ENCODE data around the gene GPR162. TPM values are rescaled to one million over a fixed set of nuclear protein-coding genes. Genes with fewer than 3 reads are reported as not detected.

The GPR162 gene
- total RNA-seq, 1 experiment from 2014 or later = 3.5 TPM

DNA sequence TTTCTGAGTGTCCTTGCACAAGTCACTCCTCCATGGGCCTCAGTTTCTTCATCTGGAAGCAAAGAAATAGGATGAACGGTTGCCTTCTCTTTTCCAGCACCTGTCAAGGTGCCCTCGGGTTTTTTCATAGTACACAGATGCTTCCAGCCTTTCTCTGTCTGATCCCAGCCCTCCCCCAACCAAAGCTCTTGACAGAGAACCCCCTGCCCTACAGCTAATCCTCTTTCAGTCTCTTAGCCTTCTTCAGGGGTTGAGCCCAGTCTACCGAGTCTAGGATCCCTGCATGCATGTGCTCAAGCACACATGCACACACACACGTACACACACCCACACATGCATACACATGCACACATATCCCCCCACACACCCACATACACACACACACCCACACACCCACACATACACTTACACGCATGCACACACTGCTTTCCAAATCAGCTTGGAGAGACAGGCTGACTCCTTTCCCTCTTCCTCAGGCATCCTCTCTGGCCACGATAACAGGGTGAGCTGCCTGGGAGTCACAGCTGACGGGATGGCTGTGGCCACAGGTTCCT is 24.8 kb downstream of the GPR162 start:
- no peak overlapping the region for H3K27ac ChIP-seq
- no peak overlapping the region for H3K4me3 ChIP-seq
- H3K27me3 ChIP-seq = no peaks in the 10 kb centered on the region
- H3K9me3 ChIP-seq (replicated peaks) = no peaks in the 10 kb centered on the region
- DNase-seq = no peak
- peaks cover 41% of the 10 kb centered on the region for H3K36me3 ChIP-seq
- H3K4me1 ChIP-seq = peaks cover 2% of the 10 kb centered on the region

DNA sequence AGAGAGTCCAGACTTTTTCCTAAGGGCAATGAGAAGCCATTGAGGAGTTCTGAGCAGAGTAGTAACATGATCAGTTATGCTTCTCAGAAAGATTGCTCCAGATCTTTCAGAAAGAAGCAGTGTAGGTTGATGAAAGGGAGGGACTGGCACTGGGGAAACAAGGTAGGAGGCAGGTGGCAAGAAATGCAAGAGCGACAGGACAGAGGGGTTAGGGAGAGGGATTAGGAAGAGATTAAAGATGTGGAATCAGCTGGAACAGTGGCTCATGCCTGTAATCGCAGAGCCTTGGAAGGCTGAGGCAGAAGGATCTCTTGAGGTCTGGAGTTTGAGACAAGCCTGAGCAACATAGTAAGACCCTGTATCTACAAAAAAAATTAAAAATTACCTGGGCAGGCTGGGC is 26.1 kb downstream of the GPR162 start:
- Histone ChIP-seq H3K4me3 (no peak overlapping the region), H3K9me3 (replicated peaks) (no peaks in the 10 kb centered on the region), H3K4me1 (no peaks in the 10 kb centered on the region), H3K27me3 (no peaks in the 10 kb centered on the region), H3K36me3 (peaks cover 41% of the 10 kb centered on the region), H3K27ac (no peak overlapping the region)
- DNase-seq = no peak

DNA sequence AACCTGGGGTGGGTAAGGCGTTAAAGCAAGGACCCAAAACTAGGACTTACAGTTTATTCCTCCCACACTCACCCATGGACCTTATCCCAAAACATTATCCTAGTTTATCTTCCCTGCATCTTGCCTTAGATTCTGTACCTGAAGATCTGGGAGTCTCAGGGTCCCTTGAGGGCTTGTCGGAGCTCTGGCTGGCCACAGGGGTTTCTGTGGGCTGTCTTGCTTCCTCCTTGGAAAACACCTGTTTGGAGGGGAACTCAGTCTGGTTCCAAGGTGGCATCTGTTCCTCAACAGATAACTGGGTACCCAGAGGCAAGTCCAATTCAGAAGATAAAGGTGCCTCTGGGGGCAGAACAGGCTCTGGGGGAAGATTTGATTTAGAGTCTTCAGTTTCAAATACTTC is 27.8 kb downstream of the GPR162 start:
- Histone ChIP-seq H3K27me3 (no peaks in the 10 kb centered on the region), H3K9me3 (replicated peaks) (no peaks in the 10 kb centered on the region), H3K36me3 (peaks cover 37% of the 10 kb centered on the region), H3K4me1 (peaks cover 8% of the 10 kb centered on the region), H3K27ac (no peak overlapping the region), H3K4me3 (no peak overlapping the region)
- DNase-seq = no peak

DNA sequence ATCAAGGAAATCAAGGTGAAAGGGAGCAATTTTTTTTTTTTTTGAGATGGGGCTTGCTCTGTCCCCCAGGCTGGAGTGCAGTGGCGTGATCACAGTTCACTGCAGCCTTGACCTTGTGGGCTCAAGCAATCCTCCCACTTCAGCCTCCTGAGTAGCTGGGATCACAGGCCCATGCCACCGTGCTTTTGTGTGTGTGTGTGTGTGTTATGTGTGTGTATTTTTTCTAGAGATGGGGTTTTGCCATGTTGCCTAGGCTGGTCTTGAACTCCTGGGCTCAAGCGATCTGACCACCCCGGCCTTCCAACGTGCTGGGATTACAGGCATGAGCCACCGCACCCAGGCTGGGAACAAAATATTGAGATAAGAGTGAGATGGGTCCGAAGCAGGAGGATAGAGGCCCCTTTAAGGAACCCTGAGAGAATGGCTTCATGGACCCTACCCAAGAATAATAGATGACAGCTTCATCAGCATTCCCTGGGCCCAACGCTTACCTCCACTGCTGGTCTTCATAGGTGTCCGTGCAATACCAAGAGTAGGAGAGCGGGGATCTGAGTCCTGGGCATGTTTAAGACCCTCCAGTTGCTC is 28.4 kb downstream of the GPR162 start:
- Histone ChIP-seq H3K4me3 (peak overlapping the region; percentile 81), H3K36me3 (peaks cover 31% of the 10 kb centered on the region), H3K4me1 (peaks cover 8% of the 10 kb centered on the region), H3K27ac (no peak overlapping the region), H3K27me3 (no peaks in the 10 kb centered on the region), H3K9me3 (replicated peaks) (no peaks in the 10 kb centered on the region)
- no peak for DNase-seq

DNA sequence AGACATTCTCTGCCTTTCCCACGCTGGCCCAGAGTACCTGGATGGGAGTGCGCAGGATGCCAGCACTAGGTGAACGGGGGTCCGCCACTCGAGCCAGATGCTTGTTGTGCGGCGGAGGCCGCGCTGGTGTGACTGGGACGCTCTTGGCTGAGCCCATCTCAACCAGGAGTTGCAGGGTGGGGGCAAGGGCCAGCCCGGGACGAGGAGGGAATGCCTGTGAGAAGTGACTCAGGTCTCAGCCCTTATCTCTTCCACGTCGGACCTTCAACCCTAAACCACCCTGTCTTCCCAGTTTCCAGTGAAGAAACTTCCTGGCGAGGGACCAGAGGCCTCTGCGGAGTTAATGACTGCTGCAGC is 29.2 kb downstream of the GPR162 start:
- Histone ChIP-seq H3K4me3 (peak overlapping the region; percentile 81), H3K36me3 (peaks cover 31% of the 10 kb centered on the region), H3K4me1 (peaks cover 8% of the 10 kb centered on the region), H3K9me3 (replicated peaks) (no peaks in the 10 kb centered on the region), H3K27ac (peak overlapping the region; percentile 97), H3K27me3 (no peaks in the 10 kb centered on the region)
- no peak for DNase-seq

DNA sequence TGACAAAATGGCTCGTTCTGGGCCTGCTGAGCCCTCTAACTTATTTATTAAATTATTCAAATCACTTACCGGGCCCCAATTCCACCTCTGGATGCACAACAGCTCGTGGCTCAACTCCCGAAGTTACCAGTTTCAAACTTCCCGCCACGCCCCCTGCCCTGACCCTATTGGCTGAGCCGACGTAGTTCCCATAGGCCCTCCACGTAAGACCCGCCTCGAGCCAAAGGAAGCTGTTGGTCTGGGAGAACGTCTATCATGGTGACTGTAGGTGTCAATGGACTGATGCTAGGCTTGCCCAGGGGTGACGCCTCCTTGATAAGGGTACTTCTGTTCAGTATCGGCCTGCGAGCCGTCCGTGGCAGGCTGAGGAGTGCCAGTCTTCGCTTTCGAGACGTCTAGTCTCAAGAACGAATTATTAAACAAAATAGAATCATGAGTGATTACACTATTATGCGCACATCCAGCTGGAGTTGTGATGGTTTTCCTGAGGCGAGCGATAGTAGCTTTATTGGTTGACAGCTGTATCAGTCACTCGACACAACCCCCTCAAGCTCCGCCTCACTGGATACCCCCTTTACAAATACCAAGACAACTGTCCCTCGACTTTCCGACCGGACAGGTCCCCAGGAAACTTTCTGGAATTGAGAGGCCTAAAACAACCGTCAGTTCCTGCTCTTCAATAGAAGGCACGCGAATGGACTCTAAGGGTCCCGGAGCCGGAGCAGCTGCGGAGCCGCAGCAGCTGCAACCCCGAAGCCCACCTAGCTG is 29.7 kb downstream of the GPR162 start, which contains the start of gene CDCA3:
Gene CDCA3, minus strand, starts transcription at position 134 of the 768 bp plus-strand sequence. CDS start 334 bp downstream, outside the sequence.
- Histone ChIP-seq H3K4me3 (peak within 1 kb of the TSS; percentile 81), H3K36me3 (peaks cover 25% of the 10 kb centered on the region), H3K27ac (peak within 1 kb of the TSS; percentile 97), H3K9me3 (replicated peaks) (no peaks in the 10 kb centered on the region), H3K27me3 (no peaks in the 10 kb centered on the region), H3K4me1 (peaks cover 8% of the 10 kb centered on the region)
- peak; percentile 98 to 99 for DNase-seq

DNA sequence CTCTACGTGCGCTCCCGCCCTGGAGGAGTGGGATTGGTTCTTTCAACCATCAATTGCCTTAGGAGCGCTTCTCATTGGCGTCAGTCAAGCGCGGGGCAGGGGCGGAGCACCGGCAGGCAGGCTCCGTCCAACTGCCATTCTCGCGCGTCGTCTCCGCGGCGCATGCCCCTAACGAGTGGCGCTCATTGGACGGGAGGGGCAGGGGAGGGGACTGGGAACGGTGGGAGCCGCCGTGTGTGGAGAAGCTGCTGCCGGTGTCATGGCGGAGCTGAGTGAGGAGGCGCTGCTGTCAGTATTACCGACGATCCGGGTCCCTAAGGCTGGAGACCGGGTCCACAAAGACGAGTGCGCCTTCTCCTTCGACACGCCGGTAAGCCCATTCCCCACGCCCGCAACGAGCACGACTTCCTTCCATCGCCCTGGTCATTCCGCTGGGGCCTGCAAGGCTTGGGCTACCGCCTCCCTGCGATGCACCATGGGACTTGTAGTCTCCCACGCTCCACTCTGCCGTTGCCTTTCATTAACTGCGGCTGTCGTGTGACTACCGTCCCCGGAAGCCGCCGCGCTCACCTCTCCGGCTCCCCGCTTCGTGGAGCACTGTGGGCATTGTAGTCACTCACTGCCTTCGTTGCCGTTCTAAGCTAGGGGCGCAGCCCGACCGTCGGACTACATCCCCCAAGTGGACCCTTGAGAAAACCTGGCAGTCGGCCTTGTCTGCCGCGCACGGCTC is 30.5 kb downstream of the GPR162 start, which contains the start of gene USP5:
Gene USP5, plus strand, starts transcription at position 230 of the 730 bp plus-strand sequence. Its CDS starts 30 bp downstream, at position 260.
- H3K4me1 ChIP-seq = peaks cover 8% of the 10 kb centered on the region
- H3K9me3 ChIP-seq (replicated peaks) = no peaks in the 10 kb centered on the region
- H3K27me3 ChIP-seq = no peaks in the 10 kb centered on the region
- peak within 1 kb of the TSS; percentile 81 for H3K4me3 ChIP-seq
- DNase-seq = peak; percentile 99
- H3K27ac ChIP-seq = peak within 1 kb of the TSS; percentile 97
- peaks cover 28% of the 10 kb centered on the region for H3K36me3 ChIP-seq

DNA sequence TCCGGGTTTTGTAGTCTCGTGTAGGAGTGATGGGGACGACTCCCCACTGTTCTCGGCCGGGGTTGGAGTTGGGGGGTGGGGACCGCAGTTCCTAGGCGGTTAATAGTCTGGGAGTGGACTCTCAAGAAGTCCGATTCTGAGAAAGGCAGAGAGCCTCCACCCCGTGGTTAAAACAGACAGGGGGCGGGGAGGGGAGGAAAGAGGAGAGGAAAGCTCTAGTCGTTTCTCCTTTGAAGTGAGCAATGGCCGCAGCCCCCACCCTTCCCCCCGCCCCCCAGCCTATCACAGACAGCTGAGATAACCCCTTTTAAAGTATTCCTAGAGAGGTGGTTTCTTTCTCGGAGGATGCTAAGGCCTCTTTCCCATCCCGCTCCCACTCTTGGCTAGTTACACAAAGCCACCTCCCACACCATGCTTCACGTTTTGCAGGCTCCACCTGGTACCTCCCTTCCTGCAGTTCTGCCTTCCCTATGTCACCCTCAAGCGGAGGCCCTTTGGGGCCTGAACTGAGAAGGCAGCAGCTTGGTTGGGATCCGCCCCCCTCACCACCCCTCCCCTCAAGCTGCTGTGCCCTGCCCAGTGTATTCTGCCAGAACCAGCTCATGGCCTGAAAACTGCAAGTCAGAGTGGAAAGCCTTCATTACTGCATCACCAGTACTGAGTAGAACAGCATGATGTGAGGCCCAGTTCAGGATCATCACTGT is 31.2 kb downstream of the GPR162 start:
- Histone ChIP-seq H3K27me3 (no peaks in the 10 kb centered on the region), H3K4me3 (peak overlapping the region; percentile 81), H3K9me3 (replicated peaks) (no peaks in the 10 kb centered on the region), H3K27ac (peak overlapping the region; percentile 97), H3K4me1 (peaks cover 8% of the 10 kb centered on the region), H3K36me3 (peaks cover 29% of the 10 kb centered on the region)
- DNase-seq = peak; percentile 57 to 63

DNA sequence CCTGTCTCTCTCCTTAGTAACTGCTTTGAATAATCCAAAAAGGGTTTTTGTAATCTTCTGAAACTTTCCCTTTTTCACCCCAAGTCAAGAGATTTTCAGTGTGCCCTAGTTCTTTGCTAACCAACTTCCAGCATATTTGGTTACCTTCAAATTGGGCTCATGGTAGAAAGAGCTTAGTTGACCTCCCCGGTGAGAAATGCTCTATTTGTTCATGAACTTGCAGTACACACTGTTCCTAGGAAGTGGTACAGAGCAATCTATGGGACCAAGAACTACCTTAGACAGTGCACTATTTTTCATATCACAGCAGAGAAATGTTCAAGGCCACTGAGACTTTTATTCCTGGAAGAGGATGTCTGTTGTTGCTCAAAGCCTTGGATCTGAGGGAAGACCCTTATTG is 32.0 kb downstream of the GPR162 start:
- Histone ChIP-seq H3K4me3 (no peak overlapping the region; the same call in 1 of the 2 replicates), H3K4me1 (peaks cover 8% of the 10 kb centered on the region), H3K9me3 (replicated peaks) (no peaks in the 10 kb centered on the region), H3K36me3 (peaks cover 30% of the 10 kb centered on the region), H3K27me3 (no peaks in the 10 kb centered on the region), H3K27ac (no peak overlapping the region)
- DNase-seq = no peak

DNA sequence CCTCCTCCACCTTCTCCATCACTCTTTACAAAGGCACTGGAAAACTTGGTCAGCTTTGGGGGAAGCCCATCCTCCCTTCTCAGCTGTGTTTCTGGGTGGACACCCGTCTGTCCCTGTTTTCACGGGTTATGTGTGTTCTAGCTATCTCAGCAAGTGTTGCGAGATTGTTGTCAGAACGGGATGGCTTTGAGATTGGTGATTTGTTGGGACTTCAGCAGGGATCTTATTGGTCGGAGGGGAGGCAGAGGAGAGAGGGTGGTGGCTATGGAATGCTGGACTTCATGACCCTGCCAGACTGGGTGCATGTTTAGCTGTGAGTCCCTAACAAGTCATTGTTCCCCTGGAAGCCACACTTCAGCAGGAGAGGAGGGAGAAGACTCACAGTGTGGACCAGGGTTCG is 32.4 kb downstream of the GPR162 start:
- H3K4me3 ChIP-seq = no peak overlapping the region
- no peak for DNase-seq
- H3K9me3 ChIP-seq (replicated peaks) = no peaks in the 10 kb centered on the region
- no peaks in the 10 kb centered on the region for H3K27me3 ChIP-seq
- no peak overlapping the region for H3K27ac ChIP-seq
- peaks cover 8% of the 10 kb centered on the region for H3K4me1 ChIP-seq
- peaks cover 30% of the 10 kb centered on the region for H3K36me3 ChIP-seq

DNA sequence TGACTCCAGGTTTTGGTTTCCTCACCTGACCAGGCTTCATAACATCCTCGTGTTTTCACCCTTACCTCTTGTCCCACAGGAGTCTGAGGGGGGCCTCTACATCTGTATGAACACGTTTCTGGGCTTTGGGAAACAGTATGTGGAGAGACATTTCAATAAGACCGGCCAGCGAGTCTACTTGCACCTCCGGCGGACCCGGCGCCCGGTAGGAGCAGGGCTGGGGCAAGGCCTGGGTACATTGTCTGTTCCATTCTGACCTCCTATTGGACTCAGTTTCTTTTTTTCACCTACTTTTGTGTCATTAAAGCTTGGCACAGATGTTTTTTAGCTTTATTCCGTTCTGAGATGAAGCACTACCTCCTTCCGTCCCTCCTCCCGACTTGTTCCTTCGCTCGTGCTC is 33.7 kb downstream of the GPR162 start:
- H3K4me1 ChIP-seq = peaks cover 8% of the 10 kb centered on the region
- H3K27ac ChIP-seq = no peak overlapping the region
- H3K4me3 ChIP-seq = no peak overlapping the region
- peaks cover 25% of the 10 kb centered on the region for H3K36me3 ChIP-seq
- no peaks in the 10 kb centered on the region for H3K9me3 ChIP-seq (replicated peaks)
- DNase-seq = no peak
- H3K27me3 ChIP-seq = no peaks in the 10 kb centered on the region

DNA sequence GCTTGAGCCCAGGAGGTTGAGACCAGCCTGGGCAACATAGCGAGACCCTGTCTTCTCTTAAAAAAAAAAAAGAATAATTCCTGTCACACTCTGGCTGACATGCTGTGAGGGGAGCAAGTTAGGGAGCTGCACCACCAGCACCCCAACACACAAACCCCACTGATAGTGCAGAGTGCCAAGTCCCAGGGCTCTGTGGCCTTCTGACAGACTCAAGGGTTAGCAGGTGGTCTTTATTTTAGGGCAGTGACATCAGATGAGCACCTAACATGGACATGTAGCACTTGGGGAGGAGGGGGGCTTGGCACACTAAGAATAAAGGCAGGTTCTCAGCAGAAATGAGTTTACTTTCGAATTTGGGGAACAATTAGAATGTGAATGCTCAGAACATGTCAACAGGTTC is 37.2 kb downstream of the GPR162 start:
- H3K9me3 ChIP-seq (replicated peaks) = no peaks in the 10 kb centered on the region
- H3K4me3 ChIP-seq = no peak overlapping the region
- peaks cover 52% of the 10 kb centered on the region for H3K36me3 ChIP-seq
- no peak for DNase-seq
- no peaks in the 10 kb centered on the region for H3K27me3 ChIP-seq
- no peak overlapping the region for H3K27ac ChIP-seq
- no peaks in the 10 kb centered on the region for H3K4me1 ChIP-seq

DNA sequence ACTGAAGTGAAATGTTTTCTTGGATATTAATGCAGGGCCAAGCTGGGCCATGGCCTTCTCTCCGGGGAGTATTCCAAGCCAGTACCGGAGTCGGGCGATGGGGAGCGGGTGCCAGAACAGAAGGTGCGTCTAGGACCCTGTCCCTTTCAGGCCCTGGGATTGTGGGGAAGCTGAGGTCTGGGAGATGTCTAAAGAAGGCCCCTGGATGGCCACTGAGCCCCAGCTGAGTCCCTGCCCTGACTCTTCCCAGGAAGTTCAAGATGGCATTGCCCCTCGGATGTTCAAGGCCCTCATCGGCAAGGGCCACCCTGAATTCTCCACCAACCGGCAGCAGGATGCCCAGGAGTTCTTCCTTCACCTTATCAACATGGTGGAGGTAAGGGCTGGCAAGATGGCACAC is 38.5 kb downstream of the GPR162 start:
- Histone ChIP-seq H3K27me3 (no peaks in the 10 kb centered on the region), H3K27ac (no peak overlapping the region), H3K4me1 (no peaks in the 10 kb centered on the region), H3K9me3 (replicated peaks) (no peaks in the 10 kb centered on the region), H3K4me3 (no peak overlapping the region), H3K36me3 (peaks cover 55% of the 10 kb centered on the region)
- DNase-seq = no peak

DNA sequence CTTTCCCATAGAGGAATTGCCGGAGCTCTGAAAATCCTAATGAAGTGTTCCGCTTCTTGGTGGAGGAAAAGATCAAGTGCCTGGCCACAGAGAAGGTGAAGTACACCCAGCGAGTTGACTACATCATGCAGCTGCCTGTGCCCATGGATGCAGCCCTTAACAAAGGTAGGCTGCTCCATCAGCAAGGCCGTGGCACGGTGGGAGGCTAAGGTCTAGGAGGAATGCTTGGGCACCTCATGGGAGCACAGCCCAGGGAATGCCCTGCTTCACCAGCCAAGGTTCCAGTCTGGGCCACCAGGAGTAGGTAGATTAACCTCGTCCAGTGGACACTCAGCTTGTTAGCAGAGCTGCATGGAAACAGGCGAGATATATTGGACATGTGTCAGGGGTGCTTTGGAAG is 39.3 kb downstream of the GPR162 start:
- H3K27me3 ChIP-seq = no peaks in the 10 kb centered on the region
- no peak for DNase-seq
- peaks cover 59% of the 10 kb centered on the region for H3K36me3 ChIP-seq
- no peak overlapping the region for H3K4me3 ChIP-seq
- H3K4me1 ChIP-seq = no peaks in the 10 kb centered on the region
- no peak overlapping the region for H3K27ac ChIP-seq
- no peaks in the 10 kb centered on the region for H3K9me3 ChIP-seq (replicated peaks)

Measured in SJCRH30 (cell line).